ENCODE data around the gene OR4B1. TPM values are rescaled to one million over a fixed set of nuclear protein-coding genes. Genes with fewer than 3 reads are reported as not detected.

OR4B1 gene
- total RNA-seq, 1 donor from 2014 or later = not detected

- DNase-seq (ENCODE audit: low spot score) = no peak
Measured at GRCh38 chr11:48261600-48261999, 45.0 kb downstream of the OR4B1 start.

DNA sequence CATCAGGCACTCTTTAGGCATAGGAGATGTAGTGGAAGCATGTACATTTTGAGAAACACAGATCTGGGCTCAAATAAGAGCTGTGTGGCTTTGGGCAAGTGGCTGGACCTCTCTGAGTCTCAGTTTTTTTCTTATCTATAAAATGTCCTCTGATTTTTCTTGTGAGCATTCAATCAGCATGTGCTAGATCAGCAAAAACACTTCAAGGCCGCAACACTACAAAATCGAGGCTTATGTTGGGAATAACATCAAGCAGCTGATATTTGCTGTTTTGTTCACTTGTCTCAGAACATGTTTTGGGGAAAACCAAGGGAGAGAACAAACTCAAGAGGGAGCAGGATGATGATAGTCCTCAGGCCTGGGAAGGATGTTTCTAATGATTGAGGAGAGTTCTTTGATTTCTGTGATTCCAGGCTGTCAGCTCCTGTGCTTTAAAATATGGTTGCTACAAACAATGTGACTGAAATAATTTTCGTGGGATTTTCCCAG, 46.9 kb downstream of the OR4B1 start, which contains the start of gene OR4X1:
Gene OR4X1 (plus strand): TSS at position 439 of the 489 bp plus-strand sequence. CDS start 0 bp downstream, at position 439.
- DNase-seq (ENCODE audit: low spot score) = no peak

Other genes starting within 250 kb of the OR4B1 start
- gene PTPRJ, start 236.3 kb upstream of the OR4B1 start, total RNA-seq (ENCODE audit: insufficient read depth, low replicate concordance) = 21.9 TPM
- gene OR4X2, start 28.3 kb downstream of the OR4B1 start, total RNA-seq (ENCODE audit: insufficient read depth, low replicate concordance) = not detected
- gene OR4X1, start 47.1 kb downstream of the OR4B1 start, total RNA-seq (ENCODE audit: insufficient read depth, low replicate concordance) = 5.1 TPM
- not detected for gene OR4S1, start 89.4 kb downstream of the OR4B1 start, total RNA-seq (ENCODE audit: insufficient read depth, low replicate concordance)
- 15.2 TPM for gene OR4C3, start 108.1 kb downstream of the OR4B1 start, total RNA-seq (ENCODE audit: insufficient read depth, low replicate concordance)
- gene OR4C5, start 149.7 kb downstream of the OR4B1 start, total RNA-seq (ENCODE audit: insufficient read depth, low replicate concordance) = 3.1 TPM

All from umbilical cord (tissue), 2 donors.